Upper lobe of left lung (tissue), 6 donors: ENCODE measurements around the gene GAS2L1. TPM values are rescaled to one million over a fixed set of nuclear protein-coding genes. Genes with fewer than 3 reads are reported as not detected.

ENCODE experiments used
- ATAC-seq, 2 donors: fragments of 200-7000 bp; cut with Tn5 transposase; one replicate each; pipeline ENCODE4 v1.9.1; 2022; ENCODE audit warnings: mild to moderate bottlenecking in 2 of 2, moderate library complexity in 2 of 2; ENCODE audit not compliant: low FRiP score in 2 of 2
- DNase-seq, 2 donors: peaks; one replicate each; pipeline ENCODE4 v3.0.0-alpha.2; 2019 to 2020
- H3K27ac ChIP-seq, 4 donors: fragments of 200-600 bp; sonication (generic); one replicate each; pipeline ENCODE4 v1.5.1; 2016 to 2019
- H3K27me3 ChIP-seq, 4 donors: fragments of 200-600 bp; sonication (generic); one replicate each; pipeline ENCODE4 v1.5.1; 2017 to 2019
- H3K36me3 ChIP-seq, 4 donors: fragments of 200-600 bp; sonication (generic); one replicate each; pipeline ENCODE4 v1.5.1; 2016 to 2019
- H3K4me1 ChIP-seq, 4 donors: fragments of 200-600 bp; sonication (generic); one replicate each; pipeline ENCODE4 v1.5.1; 2018 to 2019
- H3K4me3 ChIP-seq, 4 donors: fragments of 200-600 bp; sonication (generic); one replicate each; pipeline ENCODE4 v1.5.1; 2017 to 2019; ENCODE audit warnings: mild to moderate bottlenecking in 2 of 4, moderate library complexity in 1 of 4
- H3K9me3 ChIP-seq, 4 donors: fragments of 200-600 bp; sonication (generic); one replicate each; pipeline ENCODE4 v1.5.1; 2018 to 2019
- EP300 ChIP-seq, 4 donors: sonication (generic); formaldehyde crosslinking; IDR thresholded peaks; one replicate each; pipeline ENCODE4 v1.5.1; 2017; ENCODE audit warnings: antibody characterized with exemption in 4 of 4, control low read depth in 2 of 4
- POLR2A ChIP-seq, 4 donors: fragments of 450-650 bp; IDR thresholded peaks; one replicate each; pipeline ENCODE4 v1.5.1; 2016 to 2017; ENCODE audit warnings: antibody characterized with exemption in 4 of 4, mild to moderate bottlenecking in 2 of 4
- POLR2AphosphoS5 ChIP-seq, 2 donors: sonication (generic); formaldehyde crosslinking; IDR thresholded peaks; one replicate each; pipeline ENCODE4 v1.5.1; 2017; ENCODE audit warnings: antibody characterized with exemption in 2 of 2
- WGBS, 2 donors: methylation state at CpG; one replicate each; pipeline ENCODE4 v1.1.5; 2017 to 2018; 5-methylcytosine and 5-hydroxymethylcytosine counted together
- total RNA-seq, 6 donors: library from RNA; depleted of rRNA in 4 of 6; stranded (reverse); fragments of >200 nt in 4 of 6; gene quantifications; one replicate each; pipeline versions ENCODE4 v1.1.0 to v1.2.1, GENCODE V29; 2016 to 2021
- TF ChIP-seq, protein P1 (sequence below), 6 experiments: fragments of 450-650 bp in 4 of 6; fragments of 200-600 bp in 2 of 6; sonication (generic) in 2 of 6; IDR thresholded peaks; one replicate each; pipeline ENCODE4 v1.5.1; 2016 to 2019; ENCODE audit warnings: antibody characterized with exemption in 6 of 6
- donor health status: DM: no; HTN: no; CAD: no; lungs with moderate emphysema.
- donor health status: DM: no; HTN: yes; CAD: no; lungs with severe emphysema.

Gene GAS2L1
- total RNA-seq, 6 donors from 2014 or later, result 14.4 to 63.4 (median 36.1) TPM

DNA sequence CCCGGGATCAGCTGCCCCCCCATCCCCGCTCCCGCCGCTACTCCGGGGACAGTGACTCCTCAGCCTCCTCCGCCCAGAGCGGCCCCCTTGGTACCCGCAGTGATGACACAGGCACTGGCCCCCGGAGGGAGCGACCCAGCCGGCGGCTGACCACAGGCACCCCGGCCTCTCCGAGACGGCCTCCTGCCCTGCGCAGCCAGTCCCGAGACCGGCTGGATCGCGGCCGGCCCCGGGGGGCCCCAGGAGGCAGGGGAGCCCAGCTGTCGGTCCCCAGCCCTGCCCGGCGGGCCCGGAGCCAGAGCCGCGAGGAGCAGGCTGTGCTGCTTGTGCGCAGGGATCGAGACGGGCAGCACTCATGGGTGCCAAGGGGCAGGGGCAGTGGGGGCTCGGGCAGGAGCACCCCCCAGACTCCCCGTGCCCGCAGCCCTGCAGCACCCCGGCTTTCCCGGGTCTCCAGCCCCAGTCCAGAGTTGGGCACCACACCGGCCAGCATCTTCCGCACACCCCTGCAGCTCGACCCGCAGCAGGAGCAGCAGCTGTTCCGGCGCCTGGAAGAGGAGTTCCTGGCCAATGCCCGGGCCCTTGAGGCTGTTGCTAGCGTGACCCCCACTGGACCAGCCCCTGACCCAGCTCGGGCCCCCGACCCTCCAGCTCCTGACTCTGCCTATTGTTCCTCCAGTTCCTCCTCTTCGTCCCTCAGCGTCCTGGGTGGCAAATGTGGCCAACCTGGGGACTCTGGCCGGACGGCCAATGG, 5.2 kb downstream of the GAS2L1 start:
- TF ChIP-seq POLR2A (IDR thresholded peaks at IDR 0.05) (no peak), POLR2AphosphoS5 (IDR thresholded peaks at IDR 0.05) (no peak), EP300 (IDR thresholded peaks at IDR 0.05) (no peak)
- TF ChIP-seq, protein P1, sequence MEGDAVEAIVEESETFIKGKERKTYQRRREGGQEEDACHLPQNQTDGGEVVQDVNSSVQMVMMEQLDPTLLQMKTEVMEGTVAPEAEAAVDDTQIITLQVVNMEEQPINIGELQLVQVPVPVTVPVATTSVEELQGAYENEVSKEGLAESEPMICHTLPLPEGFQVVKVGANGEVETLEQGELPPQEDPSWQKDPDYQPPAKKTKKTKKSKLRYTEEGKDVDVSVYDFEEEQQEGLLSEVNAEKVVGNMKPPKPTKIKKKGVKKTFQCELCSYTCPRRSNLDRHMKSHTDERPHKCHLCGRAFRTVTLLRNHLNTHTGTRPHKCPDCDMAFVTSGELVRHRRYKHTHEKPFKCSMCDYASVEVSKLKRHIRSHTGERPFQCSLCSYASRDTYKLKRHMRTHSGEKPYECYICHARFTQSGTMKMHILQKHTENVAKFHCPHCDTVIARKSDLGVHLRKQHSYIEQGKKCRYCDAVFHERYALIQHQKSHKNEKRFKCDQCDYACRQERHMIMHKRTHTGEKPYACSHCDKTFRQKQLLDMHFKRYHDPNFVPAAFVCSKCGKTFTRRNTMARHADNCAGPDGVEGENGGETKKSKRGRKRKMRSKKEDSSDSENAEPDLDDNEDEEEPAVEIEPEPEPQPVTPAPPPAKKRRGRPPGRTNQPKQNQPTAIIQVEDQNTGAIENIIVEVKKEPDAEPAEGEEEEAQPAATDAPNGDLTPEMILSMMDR (IDR thresholded peaks at IDR 0.05), result no peak
- Histone ChIP-seq H3K27ac (peak overlapping the region; percentile 65 to 90 (median 72)), H3K4me1 (peaks cover 73 to 85% (median 78%) of the 10 kb centered on the region in 4 donors), H3K27me3 (peaks cover 0 to 28% (median 19%) of the 10 kb centered on the region in 4 donors), H3K4me3 (peak overlapping the region in 1 of 4 donors; percentile 26), H3K36me3 (no peaks in the 10 kb centered on the region), H3K9me3 (no peaks in the 10 kb centered on the region)
- ATAC-seq (peak in 1 of 2 donors; percentile 0), DNase-seq (peak in 1 of 2 donors; percentile 90)
- 79 to 86% methylated on average over 19 to 30 of the region's 50 CpGs for WGBS, 2 donors

DNA sequence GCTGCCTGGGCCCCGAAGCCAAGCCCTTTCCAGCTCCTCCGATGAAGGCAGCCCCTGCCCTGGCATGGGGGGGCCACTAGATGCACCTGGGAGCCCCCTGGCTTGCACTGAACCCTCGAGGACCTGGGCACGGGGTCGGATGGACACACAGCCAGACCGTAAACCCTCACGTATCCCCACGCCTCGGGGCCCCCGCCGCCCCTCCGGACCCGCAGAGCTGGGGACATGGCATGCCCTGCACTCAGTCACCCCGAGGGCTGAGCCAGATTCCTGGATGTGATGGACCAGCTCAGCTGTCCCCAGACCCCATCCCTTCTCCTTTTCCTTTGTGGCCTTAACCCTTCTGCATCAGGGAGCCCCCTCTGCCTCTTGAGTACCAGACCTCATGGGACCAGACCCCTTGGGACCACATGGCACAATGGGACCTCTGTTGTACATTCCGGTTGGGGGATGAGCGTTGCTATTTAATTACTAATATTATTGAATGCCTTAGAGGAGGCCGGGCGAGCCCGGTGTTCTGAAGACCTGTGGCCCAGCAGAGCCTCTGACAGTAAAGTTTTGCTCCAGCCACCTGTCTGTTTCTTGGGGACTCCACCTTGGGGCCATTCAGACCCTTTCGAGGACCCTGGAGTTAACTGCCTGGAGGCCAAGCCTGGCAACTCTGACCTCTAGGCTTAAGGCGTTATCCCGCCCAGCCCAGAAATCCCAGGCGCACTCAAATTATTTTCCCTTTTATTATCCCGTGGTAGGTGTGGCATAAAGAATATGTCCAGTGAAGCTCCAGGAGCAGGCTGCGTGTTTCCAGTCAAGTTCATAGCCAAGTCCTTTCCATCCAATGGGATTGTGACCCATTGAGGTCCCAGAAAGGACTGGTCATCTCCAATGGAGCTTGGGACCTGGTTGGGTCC, 6.0 kb downstream of the GAS2L1 start:
- Histone ChIP-seq H3K4me3 (no peak overlapping the region), H3K27me3 (peaks cover 0 to 28% (median 19%) of the 10 kb centered on the region in 4 donors), H3K27ac (peak overlapping the region in 2 of 4 donors; percentile 73 to 90), H3K36me3 (no peaks in the 10 kb centered on the region), H3K4me1 (peaks cover 73 to 81% (median 74%) of the 10 kb centered on the region in 4 donors), H3K9me3 (no peaks in the 10 kb centered on the region)
- ATAC-seq (no peak), DNase-seq (no peak)
- WGBS, 2 donors, result 91 to 96% methylated on average over 16 to 25 of the region's 25 CpGs
- TF ChIP-seq EP300 (IDR thresholded peaks at IDR 0.05) (no peak), POLR2A (IDR thresholded peaks at IDR 0.05) (no peak), POLR2AphosphoS5 (IDR thresholded peaks at IDR 0.05) (no peak)
- TF ChIP-seq, protein P1 (IDR thresholded peaks at IDR 0.05), result no peak

DNA sequence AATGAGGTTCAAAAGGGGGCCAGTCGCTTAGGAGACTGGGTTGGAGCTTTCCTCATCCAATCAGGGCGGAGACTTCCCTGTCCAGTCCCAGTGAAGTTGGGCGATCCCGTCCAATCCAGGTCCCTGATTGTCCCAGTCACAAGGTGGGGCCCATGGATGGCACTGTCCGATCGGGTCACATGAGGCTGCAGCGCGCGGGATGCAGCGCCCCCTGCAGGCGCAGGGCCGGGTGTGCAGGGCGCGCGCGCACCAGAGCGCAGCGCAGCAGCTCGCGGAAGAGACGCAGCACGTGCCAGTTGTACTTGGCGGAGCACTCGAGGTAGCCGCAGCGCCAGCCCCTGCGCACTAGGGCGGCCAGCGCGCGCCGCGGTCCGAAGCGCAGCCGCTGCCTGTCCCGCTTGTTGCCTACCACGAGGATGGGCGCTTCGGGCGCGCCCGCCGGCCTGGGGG, 6.7 kb downstream of the GAS2L1 start:
- TF ChIP-seq, protein P1 (IDR thresholded peaks at IDR 0.05), result peak; percentile 52 to 94 (median 78)
- TF ChIP-seq POLR2AphosphoS5 (IDR thresholded peaks at IDR 0.05) (no peak), POLR2A (IDR thresholded peaks at IDR 0.05) (no peak), EP300 (IDR thresholded peaks at IDR 0.05) (no peak)
- Histone ChIP-seq H3K4me1 (peaks cover 66 to 74% (median 68%) of the 10 kb centered on the region in 4 donors), H3K27me3 (peaks cover 0 to 28% (median 19%) of the 10 kb centered on the region in 4 donors), H3K36me3 (no peaks in the 10 kb centered on the region), H3K9me3 (no peaks in the 10 kb centered on the region), H3K4me3 (no peak overlapping the region), H3K27ac (no peak overlapping the region)
- peak in 1 of 2 donors; percentile 15 for ATAC-seq
- peak in 1 of 2 donors; percentile 88 for DNase-seq
- WGBS, 2 donors, result 47% methylated on average over 14 to 18 of the region's 44 CpGs

DNA sequence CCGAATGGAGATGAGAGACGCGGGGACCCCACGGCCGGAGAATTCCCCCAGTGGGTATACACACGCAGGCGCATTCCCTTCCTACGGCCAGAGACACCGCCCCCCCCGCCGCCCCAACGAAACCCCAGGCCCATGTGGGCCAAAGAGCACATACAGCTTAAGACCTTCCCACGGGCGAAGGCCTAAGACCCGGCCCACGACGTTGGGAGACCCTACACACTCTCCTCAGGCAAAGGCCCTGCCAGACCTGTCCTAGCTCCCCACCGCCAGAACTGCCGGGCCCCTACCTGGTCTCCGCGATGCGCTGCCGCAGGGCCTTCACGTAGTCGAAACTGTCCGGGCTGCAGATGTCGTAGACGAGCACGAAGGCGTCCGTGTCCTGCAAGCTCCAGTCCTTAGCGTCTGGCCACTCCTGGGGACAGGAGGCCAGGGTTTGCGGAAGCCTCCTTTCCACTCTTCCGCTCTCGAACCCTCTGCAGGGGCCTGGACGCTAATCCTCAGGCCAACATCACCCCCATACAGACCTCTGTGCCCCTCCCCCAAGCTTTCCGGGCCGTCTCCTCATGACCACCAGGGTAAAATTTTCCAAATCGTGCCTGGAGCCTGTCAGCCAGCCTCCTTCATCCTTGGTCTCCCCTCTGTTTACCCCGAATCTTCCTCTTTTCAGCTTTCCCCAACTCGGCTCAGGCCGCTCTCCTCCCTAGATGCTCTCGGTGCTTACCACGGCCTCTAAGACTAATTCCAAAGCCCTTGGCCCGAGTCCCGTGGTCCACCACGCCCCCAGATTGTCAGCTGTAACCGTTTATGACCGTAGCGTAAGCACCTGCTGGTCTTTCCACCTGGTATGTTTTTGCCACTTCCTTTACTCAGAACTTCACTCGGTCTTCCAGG, 7.4 kb downstream of the GAS2L1 start:
- Histone ChIP-seq H3K27me3 (peaks cover 0 to 28% (median 19%) of the 10 kb centered on the region in 4 donors), H3K36me3 (no peaks in the 10 kb centered on the region), H3K4me1 (peaks cover 60 to 67% (median 61%) of the 10 kb centered on the region in 4 donors), H3K9me3 (no peaks in the 10 kb centered on the region), H3K27ac (no peak overlapping the region), H3K4me3 (peak overlapping the region in 1 of 4 donors; percentile 51)
- no peak for TF ChIP-seq EP300 (IDR thresholded peaks at IDR 0.05)
- TF ChIP-seq, protein P1 (IDR thresholded peaks at IDR 0.05), result no peak
- no peak for TF ChIP-seq POLR2AphosphoS5 (IDR thresholded peaks at IDR 0.05)
- no peak for TF ChIP-seq POLR2A (IDR thresholded peaks at IDR 0.05)
- ATAC-seq (no peak), DNase-seq (no peak)
- WGBS, 2 donors, result 20 to 31% methylated on average over 26 to 43 of the region's 51 CpGs
